Prostate gland (tissue), 2 donors: ENCODE data around the gene SLC16A12.
A peak's percentile ranks its signal among the peaks of the same experiment; 100 is the strongest.

Experiments used
- CTCF ChIP-seq, 4 experiments: fragments of 200-600 bp in 2 of 4; fragments of 450-650 bp in 2 of 4; sonication (generic) in 2 of 4; IDR thresholded peaks; 1 replicate in 3 of 4; 2 replicates in 1 of 4; pipeline ENCODE4 v1.5.1; 2016 to 2019; ENCODE audit warnings: antibody characterized with exemption in 4 of 4, mild to moderate bottlenecking in 2 of 4, moderate library complexity in 2 of 4
- POLR2A ChIP-seq: fragments of 450-650 bp; IDR thresholded peaks from one replicate; pipeline ENCODE4 v1.6.1; 2016; ENCODE audit warnings: antibody characterized with exemption, mild to moderate bottlenecking

DNA sequence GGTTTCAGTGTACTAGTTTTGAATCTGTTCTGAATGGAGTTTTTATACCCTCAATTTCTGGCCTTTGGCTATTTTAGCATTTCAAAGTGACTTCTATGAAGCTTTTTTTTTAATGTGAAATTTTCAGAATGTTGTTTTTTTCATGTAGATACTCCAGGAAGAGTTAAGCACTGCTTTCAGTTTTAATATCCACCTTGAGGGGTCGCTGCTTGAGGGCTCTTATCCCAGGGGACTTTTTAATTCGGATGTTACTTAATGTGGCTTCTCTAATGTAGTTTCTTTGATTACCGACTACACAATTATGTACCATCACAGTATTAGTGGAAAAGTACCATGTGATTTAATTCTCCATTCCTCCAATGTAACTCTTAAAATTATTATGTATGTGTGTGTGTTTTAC is 115.8 kb downstream of the SLC16A12 start:
- TF ChIP-seq CTCF (IDR thresholded peaks at IDR 0.05) (peak in 1 of 4 experiments; percentile 30), POLR2A (no peak)
